Neural cell (in vitro differentiated cells): Measurements from ENCODE around the gene IYD. TPM values are rescaled to one million over a fixed set of nuclear protein-coding genes. Genes with fewer than 3 reads are reported as not detected.

Source experiments
- H2AFZ ChIP-seq: fragments of 200-600, 300-800 bp; sonication (generic), shearing (Covaris generic); 2 replicates; pipeline ENCODE4 v1.6.0; 2014; ENCODE audit warnings: low read depth, mild to moderate bottlenecking, antibody characterized with exemption, low read length, moderate library complexity
- H3F3A ChIP-seq: fragments of 200-600 bp; shearing (Covaris generic); 2 replicates; pipeline ENCODE4 v1.6.1; 2016; ENCODE audit warnings: mild to moderate bottlenecking, moderate library complexity, mixed read lengths, antibody characterized with exemption, low read length; ENCODE audit not compliant: insufficient read depth, poor library complexity, severe bottlenecking
- H3K27ac ChIP-seq: fragments of 200-600, 300-800 bp; sonication (generic), shearing (Covaris generic); 2 replicates; pipeline ENCODE4 v1.5.1; 2014; ENCODE audit warnings: mild to moderate bottlenecking, low read length, moderate library complexity
- H3K27me3 ChIP-seq: fragments of 300-800, 200-600 bp; sonication (generic), shearing (Covaris generic); 2 replicates; pipeline ENCODE4 v1.6.0; 2014; ENCODE audit warnings: mild to moderate bottlenecking, low read depth, low read length, moderate library complexity; ENCODE audit not compliant: insufficient read depth
- H3K36me3 ChIP-seq: fragments of 300-800, 200-600 bp; sonication (generic), shearing (Covaris generic); 2 replicates; pipeline ENCODE4 v1.5.1; 2014; ENCODE audit warnings: mild to moderate bottlenecking, antibody characterized with exemption, low read length, moderate library complexity; ENCODE audit not compliant: insufficient read depth
- H3K4me2 ChIP-seq: fragments of 300-800, 200-600 bp; sonication (generic), shearing (Covaris generic); 2 replicates; pipeline ENCODE4 v1.6.0; 2014; ENCODE audit warnings: mild to moderate bottlenecking, low read length
- H3K4me3 ChIP-seq: fragments of 300-800, 200-600 bp; sonication (generic), shearing (Covaris generic); 2 replicates; pipeline ENCODE4 v1.5.1; 2014; ENCODE audit warnings: mild to moderate bottlenecking, low read length, moderate library complexity
- H3K79me2 ChIP-seq: fragments of 200-600 bp; shearing (Covaris generic); replicated peaks from 2 replicates; pipeline ENCODE4 v1.6.0; 2014; ENCODE audit warnings: mild to moderate bottlenecking, low read length, moderate library complexity; ENCODE audit not compliant: insufficient read depth
- H3K9ac ChIP-seq: fragments of 300-800, 200-600 bp; sonication (generic), shearing (Covaris generic); 2 replicates; pipeline ENCODE4 v1.6.1; 2016; ENCODE audit warnings: mild to moderate bottlenecking, low read length, mixed read lengths
- H3K9me2 ChIP-seq: fragments of 200-600 bp; shearing (Covaris generic); 2 replicates; pipeline ENCODE4 v1.6.1; 2016; ENCODE audit warnings: mild to moderate bottlenecking, low read length, mixed read lengths; ENCODE audit not compliant: insufficient read depth
- H3K9me3 ChIP-seq: fragments of 200-600, 300-800 bp; sonication (generic), shearing (Covaris generic); 2 replicates; pipeline ENCODE4 v1.6.1; 2016; ENCODE audit warnings: mild to moderate bottlenecking, mixed run types, low read length, moderate library complexity, mixed read lengths
- H4K20me1 ChIP-seq: fragments of 200-600 bp; shearing (Covaris generic); 2 replicates; pipeline ENCODE4 v1.6.1; 2016; ENCODE audit warnings: mild to moderate bottlenecking, mixed run types; ENCODE audit not compliant: insufficient read depth
- CTCF ChIP-seq: fragments of 450-650 bp; IDR thresholded peaks from 2 replicates; pipeline ENCODE4 v1.5.1; 2014; ENCODE audit warnings: antibody characterized with exemption, mild to moderate bottlenecking, moderate library complexity; ENCODE audit not compliant: poor library complexity, severe bottlenecking
- EP300 ChIP-seq: fragments of 450-650 bp; conservative IDR thresholded peaks from 2 replicates; pipeline ENCODE4 v1.6.1; 2014; ENCODE audit warnings: antibody characterized with exemption, mild to moderate bottlenecking, moderate library complexity; ENCODE audit not compliant: poor library complexity, severe bottlenecking
- EZH2 ChIP-seq: fragments of 200-600, 300-800 bp; shearing (Covaris generic), sonication (generic); IDR thresholded peaks from 2 replicates; pipeline ENCODE4 v1.6.1; 2014; ENCODE audit warnings: antibody characterized with exemption, low read length, borderline replicate concordance, mild to moderate bottlenecking; ENCODE audit not compliant: insufficient read depth, poor library complexity, severe bottlenecking
- MXI1 ChIP-seq: fragments of 450-650 bp; conservative IDR thresholded peaks from 2 replicates; pipeline ENCODE4 v1.6.1; 2014; ENCODE audit warnings: antibody characterized with exemption, mild to moderate bottlenecking; ENCODE audit not compliant: poor library complexity, severe bottlenecking
- POLR2AphosphoS5 ChIP-seq: IDR thresholded peaks from 2 replicates; pipeline ENCODE4 v1.6.1; 2012
- RAD21 ChIP-seq: fragments of 450-650 bp; conservative IDR thresholded peaks from 2 replicates; pipeline ENCODE4 v1.6.1; 2014; ENCODE audit warnings: antibody characterized with exemption, mild to moderate bottlenecking, moderate library complexity
- REST ChIP-seq: IDR thresholded peaks from 2 replicates; pipeline ENCODE4 v1.6.1; 2012; ENCODE audit warnings: borderline replicate concordance
- SMC3 ChIP-seq: fragments of 450-650 bp; conservative IDR thresholded peaks from 2 replicates; pipeline ENCODE4 v1.6.1; 2014; ENCODE audit warnings: antibody characterized with exemption, mild to moderate bottlenecking, moderate library complexity; ENCODE audit not compliant: poor library complexity
- TAF1 ChIP-seq: IDR thresholded peaks from 2 replicates; pipeline ENCODE4 v1.6.1; 2012; ENCODE audit warnings: low read depth
- polyA plus RNA-seq: library from polyadenylated mRNA; depleted of rRNA; stranded (reverse); fragments of >200 nt; gene quantifications from 2 replicates; pipeline ENCODE4 v1.2.3, GENCODE V29; 2014

The IYD gene
- polyA plus RNA-seq, 1 donor from 2014 or later: not detected

DNA sequence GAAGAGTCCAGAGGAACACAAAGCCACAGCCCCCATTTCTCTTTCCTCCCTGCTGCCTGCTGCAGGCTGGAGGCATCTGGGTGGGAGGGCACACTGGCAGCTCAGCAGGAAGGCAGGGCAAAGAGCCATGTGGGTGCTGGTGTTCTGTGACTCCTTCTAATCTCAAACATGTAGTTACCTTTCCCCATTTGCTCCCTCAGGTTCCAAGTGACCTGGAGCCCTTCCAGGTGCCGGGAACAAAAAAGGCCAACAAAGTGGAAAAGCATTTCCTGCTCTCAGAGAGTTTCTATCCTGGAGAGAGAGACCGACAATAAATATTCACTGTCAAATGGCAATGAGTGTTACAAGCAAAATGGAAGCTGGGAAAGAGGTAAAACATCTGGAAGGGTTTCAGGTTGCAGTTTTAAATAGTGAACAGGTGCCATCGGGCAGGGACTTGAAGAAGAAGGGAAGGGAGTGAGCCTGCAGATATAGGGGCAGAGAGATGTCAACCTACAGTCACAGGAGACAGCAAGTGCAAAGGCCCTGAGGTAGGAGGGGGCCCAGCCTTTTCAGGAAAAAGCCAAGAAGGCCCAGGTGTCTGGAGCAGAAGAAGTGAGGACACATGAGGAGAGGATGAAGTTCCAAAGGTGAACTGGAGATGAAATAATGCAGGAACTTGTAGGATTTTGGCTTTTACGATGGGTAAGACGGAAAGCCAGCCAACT is 43.6 kb upstream of the IYD start:
- H3K27ac ChIP-seq: no peak overlapping the region
- no peak overlapping the region for H3K4me3 ChIP-seq
- no peaks in the 10 kb centered on the region for H4K20me1 ChIP-seq
- no peaks in the 10 kb centered on the region for H3F3A ChIP-seq
- no peaks in the 10 kb centered on the region for H3K36me3 ChIP-seq
- TF ChIP-seq EP300: no peak
- no peak for TF ChIP-seq TAF1
- no peak for TF ChIP-seq POLR2AphosphoS5
- TF ChIP-seq EZH2: no peak
- no peak for TF ChIP-seq CTCF
- TF ChIP-seq REST: no peak
- no peak for TF ChIP-seq RAD21
- no peak for TF ChIP-seq SMC3
- TF ChIP-seq MXI1: no peak
- no peaks in the 10 kb centered on the region for H3K9me2 ChIP-seq
- H3K79me2 ChIP-seq: no peaks in the 10 kb centered on the region
- H2AFZ ChIP-seq: no peak overlapping the region
- H3K9me3 ChIP-seq: no peaks in the 10 kb centered on the region
- no peak overlapping the region for H3K4me2 ChIP-seq
- no peaks in the 10 kb centered on the region for H3K27me3 ChIP-seq
- H3K9ac ChIP-seq: no peak overlapping the region

DNA sequence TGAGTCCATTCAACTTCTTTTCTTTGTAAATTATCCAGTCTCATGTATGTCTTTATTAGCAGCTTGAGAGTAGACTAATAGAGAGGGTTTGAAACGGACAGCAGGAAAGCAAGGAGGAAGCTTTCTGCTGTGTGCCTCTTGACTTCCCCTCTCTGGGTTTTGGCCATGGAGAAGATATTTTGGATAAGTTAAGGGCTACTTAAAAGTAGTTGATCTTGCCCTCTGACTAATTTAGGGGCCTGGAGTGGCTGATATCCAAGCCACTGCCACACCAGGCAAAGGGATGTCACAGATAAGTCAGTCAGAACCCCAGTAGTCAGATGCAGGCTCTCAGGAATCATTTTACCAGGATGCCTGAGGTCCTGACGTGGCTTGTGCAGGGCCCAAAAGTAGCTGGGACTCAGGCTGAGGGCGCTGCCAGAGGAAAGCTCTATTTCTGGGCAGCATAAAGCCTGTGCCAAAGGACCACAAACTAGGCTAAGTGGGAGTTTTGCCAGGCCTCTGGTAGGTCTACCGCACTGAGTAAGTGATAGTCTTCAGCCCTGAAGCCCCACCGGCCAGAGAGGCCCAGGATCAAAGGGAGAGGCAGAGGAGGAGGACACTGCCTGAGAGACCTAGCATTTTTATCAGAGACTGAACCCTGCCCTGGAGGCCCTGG is 41.6 kb upstream of the IYD start:
- no peaks in the 10 kb centered on the region for H3K27me3 ChIP-seq
- no peaks in the 10 kb centered on the region for H3K9me3 ChIP-seq
- TF ChIP-seq EP300 (no peak), MXI1 (no peak), RAD21 (no peak), CTCF (no peak), REST (no peak), TAF1 (no peak), SMC3 (no peak), EZH2 (no peak), POLR2AphosphoS5 (no peak)
- H2AFZ ChIP-seq: no peak overlapping the region
- no peak overlapping the region for H3K27ac ChIP-seq
- no peaks in the 10 kb centered on the region for H3F3A ChIP-seq
- no peaks in the 10 kb centered on the region for H3K9me2 ChIP-seq
- H3K36me3 ChIP-seq: no peaks in the 10 kb centered on the region
- no peak overlapping the region for H3K4me3 ChIP-seq
- H4K20me1 ChIP-seq: no peaks in the 10 kb centered on the region
- no peak overlapping the region for H3K9ac ChIP-seq
- no peak overlapping the region for H3K4me2 ChIP-seq
- H3K79me2 ChIP-seq: no peaks in the 10 kb centered on the region
